NCI-H510A treated with DMSO at 0.1 percent for 48 hours (cell line): ENCODE results near the gene PTCRA.

Experiments used
- DNase-seq: peaks from one replicate; lab custom pipeline; 2025; lab: John Stamatoyannopoulos, UW

PTCRA gene

GRCh38 chr6:42973926-42974325 lies 58.1 kb downstream of the PTCRA start:
- no peak for DNase-seq

GRCh38 chr6:42974919-42975505 lies 59.2 kb downstream of the PTCRA start:
- DNase-seq, result no peak
